Astrocyte (in vitro differentiated cells and primary cell): Measurements from ENCODE around the gene PLEKHG3. TPM values are rescaled to one million over a fixed set of nuclear protein-coding genes. Genes with fewer than 3 reads are reported as not detected.

Experiments
- DNase-seq: peaks from one replicate; pipeline ENCODE4 v3.0.0-alpha.2; 2010; ENCODE audit warnings: low read depth
- FAIRE-seq: peaks from 2 replicates; lab custom pipeline; 2011; peaks lifted over from hg19 to GRCh38; lab: Jason Lieb, UNC
- H2AFZ ChIP-seq: 2 replicates; pipeline ENCODE4 v1.6.0; 2012; ENCODE audit warnings: low read depth, low read length, inconsistent platforms
- H3K27ac ChIP-seq: 2 replicates; pipeline ENCODE4 v1.5.1; 2011; ENCODE audit warnings: low read depth, low read length, inconsistent platforms
- H3K27me3 ChIP-seq: 2 replicates; pipeline ENCODE4 v1.6.0; 2011; ENCODE audit warnings: low read length, inconsistent platforms; ENCODE audit not compliant: insufficient read depth
- H3K36me3 ChIP-seq: 2 replicates; pipeline ENCODE4 v1.5.1; 2011; ENCODE audit warnings: low read length, inconsistent platforms; ENCODE audit not compliant: insufficient read depth
- H3K4me1 ChIP-seq: 2 replicates; pipeline ENCODE4 v1.5.1; 2011; ENCODE audit warnings: low read length, inconsistent platforms; ENCODE audit not compliant: insufficient read depth
- H3K4me2 ChIP-seq: 2 replicates; pipeline ENCODE4 v1.6.0; 2012; ENCODE audit warnings: low read length, inconsistent platforms
- H3K4me3 ChIP-seq: 2 replicates; pipeline ENCODE4 v1.5.1; 2011; ENCODE audit warnings: low read depth, mild to moderate bottlenecking, low read length, inconsistent platforms; ENCODE audit not compliant: insufficient read depth
- H3K79me2 ChIP-seq: 2 replicates; pipeline ENCODE4 v1.6.0; 2012; ENCODE audit warnings: mild to moderate bottlenecking, low read length, inconsistent platforms; ENCODE audit not compliant: insufficient read depth
- H3K9ac ChIP-seq: 2 replicates; pipeline ENCODE4 v1.6.0; 2012; ENCODE audit warnings: mild to moderate bottlenecking, low read length, inconsistent platforms
- H3K9me3 ChIP-seq: 2 replicates; pipeline ENCODE4 v1.5.1; 2012; ENCODE audit warnings: low read depth, mild to moderate bottlenecking, low read length, inconsistent platforms; ENCODE audit not compliant: insufficient read depth
- H4K20me1 ChIP-seq: 2 replicates; pipeline ENCODE4 v1.6.0; 2012; ENCODE audit warnings: low read length, inconsistent platforms; ENCODE audit not compliant: insufficient read depth
- H3K27ac Mint-ChIP-seq: one replicate; pipeline ENCODE4 v1.8.0; 2021; ENCODE audit warnings: mild to moderate bottlenecking, mixed read lengths; ENCODE audit not compliant: unreplicated experiment
- H3K27me3 Mint-ChIP-seq: one replicate; pipeline ENCODE4 v1.8.0; 2021; ENCODE audit warnings: low read depth, mixed read lengths; ENCODE audit not compliant: unreplicated experiment
- H3K36me3 Mint-ChIP-seq: one replicate; pipeline ENCODE4 v1.8.0; 2021; ENCODE audit warnings: low read depth, mixed read lengths; ENCODE audit not compliant: unreplicated experiment
- H3K4me1 Mint-ChIP-seq: one replicate; pipeline ENCODE4 v1.8.0; 2021; ENCODE audit warnings: low read depth, mixed read lengths; ENCODE audit not compliant: unreplicated experiment
- H3K4me3 Mint-ChIP-seq: one replicate; pipeline ENCODE4 v1.8.0; 2021; ENCODE audit warnings: mild to moderate bottlenecking, moderate library complexity, mixed read lengths; ENCODE audit not compliant: unreplicated experiment
- H3K9me3 Mint-ChIP-seq: one replicate; pipeline ENCODE4 v1.8.0; 2021; ENCODE audit warnings: mild to moderate bottlenecking, mixed read lengths; ENCODE audit not compliant: unreplicated experiment
- EZH2 ChIP-seq: IDR thresholded peaks from 2 replicates; pipeline ENCODE4 v1.6.1; 2012; ENCODE audit warnings: mild to moderate bottlenecking, low read length, inconsistent platforms; ENCODE audit not compliant: insufficient read depth
- total RNA-seq: library from RNA; stranded (reverse); gene quantifications from 2 replicates; pipeline ENCODE4 v1.2.1, GENCODE V29; 2021
- TF ChIP-seq, protein P1 (sequence below): IDR thresholded peaks from 2 replicates; pipeline ENCODE4 v1.5.1; 2011; ENCODE audit warnings: low read depth, mild to moderate bottlenecking, inconsistent platforms, low read length, moderate library complexity; ENCODE audit not compliant: insufficient read depth

Gene PLEKHG3
- total RNA-seq, 1 donor from 2014 or later = 98.6 TPM

DNA sequence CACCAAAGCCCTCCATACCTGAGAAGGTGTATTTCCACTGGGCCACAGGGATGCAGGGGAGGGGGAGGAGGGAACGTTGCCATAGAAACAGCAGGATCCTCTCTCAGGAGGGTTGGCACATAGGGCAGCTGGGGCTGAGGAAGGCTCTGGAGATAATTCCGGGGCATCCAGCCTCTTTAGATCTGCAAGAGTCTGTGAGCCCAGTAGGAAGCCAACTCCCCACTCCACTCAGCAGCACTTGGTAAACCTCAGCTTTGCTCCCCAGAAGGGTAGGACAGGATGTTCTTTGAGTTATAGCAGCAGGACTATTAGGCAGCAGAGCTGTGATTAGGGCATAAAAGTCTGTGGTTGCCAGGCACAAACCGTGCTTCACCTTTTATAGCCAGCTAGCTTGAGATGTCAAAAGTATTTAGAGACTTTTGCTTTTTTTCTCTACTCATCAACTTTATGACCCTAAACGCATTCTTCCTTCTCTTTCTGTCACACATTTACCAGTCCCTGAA lies 7.8 kb upstream of the PLEKHG3 start:
- no peaks in the 10 kb centered on the region for H3K9me3 ChIP-seq
- no peak overlapping the region for H2AFZ ChIP-seq
- peaks cover 17% of the 10 kb centered on the region for H3K27me3 ChIP-seq
- DNase-seq = no peak
- Mint-ChIP-seq H3K27ac (no peak overlapping the region), H3K27me3 (peaks cover 7% of the 10 kb centered on the region), H3K4me3 (no peak overlapping the region), H3K36me3 (peaks cover 1% of the 10 kb centered on the region), H3K9me3 (no peaks in the 10 kb centered on the region), H3K4me1 (peaks cover 12% of the 10 kb centered on the region)
- no peaks in the 10 kb centered on the region for H3K4me1 ChIP-seq
- FAIRE-seq = no peak
- no peak overlapping the region for H3K27ac ChIP-seq
- no peaks in the 10 kb centered on the region for H4K20me1 ChIP-seq
- H3K36me3 ChIP-seq = no peaks in the 10 kb centered on the region
- no peak overlapping the region for H3K4me2 ChIP-seq
- H3K9ac ChIP-seq = no peak overlapping the region
- H3K79me2 ChIP-seq = no peaks in the 10 kb centered on the region
- TF ChIP-seq, protein P1, sequence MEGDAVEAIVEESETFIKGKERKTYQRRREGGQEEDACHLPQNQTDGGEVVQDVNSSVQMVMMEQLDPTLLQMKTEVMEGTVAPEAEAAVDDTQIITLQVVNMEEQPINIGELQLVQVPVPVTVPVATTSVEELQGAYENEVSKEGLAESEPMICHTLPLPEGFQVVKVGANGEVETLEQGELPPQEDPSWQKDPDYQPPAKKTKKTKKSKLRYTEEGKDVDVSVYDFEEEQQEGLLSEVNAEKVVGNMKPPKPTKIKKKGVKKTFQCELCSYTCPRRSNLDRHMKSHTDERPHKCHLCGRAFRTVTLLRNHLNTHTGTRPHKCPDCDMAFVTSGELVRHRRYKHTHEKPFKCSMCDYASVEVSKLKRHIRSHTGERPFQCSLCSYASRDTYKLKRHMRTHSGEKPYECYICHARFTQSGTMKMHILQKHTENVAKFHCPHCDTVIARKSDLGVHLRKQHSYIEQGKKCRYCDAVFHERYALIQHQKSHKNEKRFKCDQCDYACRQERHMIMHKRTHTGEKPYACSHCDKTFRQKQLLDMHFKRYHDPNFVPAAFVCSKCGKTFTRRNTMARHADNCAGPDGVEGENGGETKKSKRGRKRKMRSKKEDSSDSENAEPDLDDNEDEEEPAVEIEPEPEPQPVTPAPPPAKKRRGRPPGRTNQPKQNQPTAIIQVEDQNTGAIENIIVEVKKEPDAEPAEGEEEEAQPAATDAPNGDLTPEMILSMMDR = no peak
- no peak for TF ChIP-seq EZH2
- no peak overlapping the region for H3K4me3 ChIP-seq

DNA sequence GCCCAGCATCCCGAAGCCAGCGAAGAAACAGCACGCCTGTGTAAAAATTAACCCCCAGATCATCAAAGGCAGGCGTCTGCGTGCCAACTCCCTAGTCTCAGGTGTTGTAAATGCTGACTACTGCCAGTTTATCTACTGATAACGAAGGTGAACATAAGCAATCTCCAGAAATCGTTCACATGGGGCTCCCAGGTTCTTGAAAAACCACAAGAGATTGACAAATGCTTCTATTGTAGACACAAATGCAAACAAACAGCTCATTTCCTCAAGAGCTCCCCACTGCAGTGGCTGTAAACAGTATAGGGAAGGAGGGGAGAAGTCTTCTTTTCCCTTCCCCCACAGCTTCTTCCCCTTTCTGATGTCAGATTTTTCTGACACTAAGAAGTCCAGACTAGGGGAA lies 5.3 kb upstream of the PLEKHG3 start:
- FAIRE-seq (no peak), DNase-seq (no peak)
- Histone ChIP-seq H4K20me1 (no peaks in the 10 kb centered on the region), H3K9me3 (no peaks in the 10 kb centered on the region), H3K79me2 (peaks cover 3% of the 10 kb centered on the region), H3K4me2 (no peak overlapping the region), H3K36me3 (no peaks in the 10 kb centered on the region), H3K27me3 (peaks cover 26% of the 10 kb centered on the region), H3K4me3 (no peak overlapping the region), H2AFZ (no peak overlapping the region), H3K9ac (no peak overlapping the region), H3K27ac (no peak overlapping the region), H3K4me1 (peaks cover 3% of the 10 kb centered on the region)
- H3K4me1 Mint-ChIP-seq = peaks cover 25% of the 10 kb centered on the region
- H3K36me3 Mint-ChIP-seq = peaks cover 1% of the 10 kb centered on the region
- H3K4me3 Mint-ChIP-seq = no peak overlapping the region
- no peaks in the 10 kb centered on the region for H3K9me3 Mint-ChIP-seq
- TF ChIP-seq, protein P1 = no peak
- TF ChIP-seq EZH2 = no peak
- H3K27ac Mint-ChIP-seq = no peak overlapping the region
- H3K27me3 Mint-ChIP-seq = peaks cover under 1% of the 10 kb centered on the region

DNA sequence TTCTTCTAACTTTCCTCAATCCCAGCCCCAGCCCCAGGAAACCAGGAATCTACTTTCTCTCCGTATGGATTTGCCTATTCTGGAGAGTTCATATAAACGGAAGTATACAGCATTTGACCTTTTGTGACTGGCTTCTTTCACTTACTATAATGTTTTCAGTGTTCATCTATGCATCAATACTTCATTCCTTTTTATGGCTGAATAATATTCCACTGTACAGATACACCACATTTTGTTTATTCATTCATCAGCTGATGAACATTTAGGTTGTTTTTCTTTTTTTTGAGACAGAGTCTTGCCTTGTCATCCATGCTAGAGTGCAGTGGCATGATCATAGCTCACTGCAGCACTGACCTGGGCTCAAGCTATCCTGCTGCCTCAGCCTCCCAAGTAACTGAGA lies 3.9 kb upstream of the PLEKHG3 start:
- no peak for TF ChIP-seq EZH2
- TF ChIP-seq, protein P1 = no peak
- Histone ChIP-seq H3K27ac (no peak overlapping the region), H3K9me3 (no peaks in the 10 kb centered on the region), H3K4me3 (no peak overlapping the region), H3K4me1 (peaks cover 8% of the 10 kb centered on the region), H3K79me2 (peaks cover 14% of the 10 kb centered on the region), H3K36me3 (no peaks in the 10 kb centered on the region), H2AFZ (no peak overlapping the region), H4K20me1 (peaks cover 1% of the 10 kb centered on the region), H3K4me2 (no peak overlapping the region), H3K9ac (no peak overlapping the region), H3K27me3 (peaks cover 16% of the 10 kb centered on the region)
- no peak for DNase-seq
- Mint-ChIP-seq H3K36me3 (peaks cover 1% of the 10 kb centered on the region), H3K27ac (no peak overlapping the region), H3K4me1 (peaks cover 25% of the 10 kb centered on the region), H3K4me3 (no peak overlapping the region), H3K27me3 (no peaks in the 10 kb centered on the region), H3K9me3 (no peaks in the 10 kb centered on the region)
- no peak for FAIRE-seq
